T-helper 1 cell treated with Interleukin-12 subunit alpha and Interleukin-12 subunit beta and Interleukin-4 antibody, amounts not matched to agents 30 μg/mL and 1 μg/mL, for 36 hours (primary cell): ENCODE results near the gene RAET1L.
"Not testable (repeated sequence)": the region's sequence is repeated elsewhere in the genome, so short reads cannot be mapped to it uniquely, and the experiment has no call there.

Experiments
- H3K27ac Mint-ChIP-seq: one replicate; pipeline ENCODE4 v1.8.0; 2021; ENCODE audit warnings: mild to moderate bottlenecking, mixed read lengths
- H3K27me3 Mint-ChIP-seq: one replicate; pipeline ENCODE4 v1.8.0; 2021; ENCODE audit warnings: low read depth, mixed read lengths
- H3K36me3 Mint-ChIP-seq: one replicate; pipeline ENCODE4 v1.8.0; 2021; ENCODE audit warnings: low read depth, mixed read lengths
- H3K4me1 Mint-ChIP-seq: one replicate; pipeline ENCODE4 v1.8.0; 2021; ENCODE audit warnings: low read depth, mixed read lengths
- H3K4me3 Mint-ChIP-seq: one replicate; pipeline ENCODE4 v1.8.0; 2021; ENCODE audit warnings: mild to moderate bottlenecking, moderate library complexity, mixed read lengths
- H3K9me3 Mint-ChIP-seq: one replicate; pipeline ENCODE4 v1.8.0; 2021; ENCODE audit warnings: mixed read lengths

The RAET1L gene

DNA sequence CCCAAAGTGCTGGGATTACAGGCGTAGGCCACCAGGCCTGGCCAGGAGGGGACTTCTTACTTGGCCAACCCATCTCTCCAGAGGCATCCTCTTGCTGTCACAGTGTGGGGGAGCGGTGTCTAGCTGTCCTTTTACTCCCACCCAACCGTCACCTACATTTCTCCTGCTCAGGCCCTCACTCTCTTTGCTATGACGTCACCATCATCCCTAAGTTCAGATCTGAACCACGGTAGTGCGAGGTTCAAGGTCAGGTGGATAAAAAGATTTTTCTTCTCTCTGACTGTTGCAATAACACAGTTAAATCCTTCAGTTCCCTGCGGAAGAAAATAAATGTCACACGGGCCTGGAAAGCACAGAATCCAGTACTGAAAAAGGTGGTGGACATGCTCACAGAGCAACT lies 7.3 kb upstream of the RAET1L start:
- Mint-ChIP-seq H3K4me3 (no peak overlapping the region), H3K36me3 (no peaks in the 10 kb centered on the region), H3K27ac (no peak overlapping the region), H3K27me3 (peaks cover 82% of the 10 kb centered on the region), H3K4me1 (peaks cover 6% of the 10 kb centered on the region), H3K9me3 (no peaks in the 10 kb centered on the region)

DNA sequence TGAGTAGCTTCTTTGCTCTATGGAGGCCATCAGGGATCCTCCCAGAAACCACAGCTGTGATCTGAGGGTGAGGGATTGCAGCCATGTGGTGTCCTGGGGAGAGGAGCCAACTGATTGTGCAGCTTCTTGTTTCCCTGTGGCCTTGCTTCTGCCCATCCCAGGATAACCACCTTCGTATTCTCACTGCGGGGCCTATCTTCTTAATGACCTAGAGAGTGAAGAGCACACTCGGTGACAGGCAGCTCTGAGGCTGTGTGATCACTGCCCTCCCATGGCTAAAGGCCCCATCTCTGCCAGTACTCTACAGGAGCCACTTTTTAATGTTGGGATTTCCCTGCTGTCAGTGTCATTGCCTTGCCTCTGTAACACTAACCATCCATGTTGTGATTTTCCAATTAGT lies 5.3 kb upstream of the RAET1L start:
- H3K4me3 Mint-ChIP-seq: no peak overlapping the region
- no peaks in the 10 kb centered on the region for H3K36me3 Mint-ChIP-seq
- no peak overlapping the region for H3K27ac Mint-ChIP-seq
- no peaks in the 10 kb centered on the region for H3K4me1 Mint-ChIP-seq
- peaks cover 80% of the 10 kb centered on the region for H3K27me3 Mint-ChIP-seq
- H3K9me3 Mint-ChIP-seq: no peaks in the 10 kb centered on the region

DNA sequence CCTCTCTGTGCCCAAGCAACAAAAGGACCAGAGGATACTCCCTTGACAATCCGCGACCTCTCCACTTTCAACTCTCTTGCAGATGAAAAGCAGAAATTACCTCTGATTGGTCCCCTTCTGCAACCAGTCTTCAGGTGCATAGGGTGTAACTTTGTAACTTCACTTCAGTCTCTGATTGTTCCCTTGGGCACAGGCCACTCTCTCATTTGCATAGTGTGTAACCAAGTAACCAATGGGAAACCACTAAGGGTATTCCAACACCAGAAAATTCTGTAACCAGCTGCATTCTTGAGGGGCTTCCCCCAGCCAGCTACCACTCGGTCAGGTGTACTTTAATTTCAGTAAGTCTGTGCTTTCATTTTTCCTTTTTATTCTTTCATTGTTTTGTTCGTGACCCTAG lies 4.4 kb upstream of the RAET1L start:
- Mint-ChIP-seq H3K4me3 (no peak overlapping the region), H3K4me1 (peaks cover 5% of the 10 kb centered on the region)

DNA sequence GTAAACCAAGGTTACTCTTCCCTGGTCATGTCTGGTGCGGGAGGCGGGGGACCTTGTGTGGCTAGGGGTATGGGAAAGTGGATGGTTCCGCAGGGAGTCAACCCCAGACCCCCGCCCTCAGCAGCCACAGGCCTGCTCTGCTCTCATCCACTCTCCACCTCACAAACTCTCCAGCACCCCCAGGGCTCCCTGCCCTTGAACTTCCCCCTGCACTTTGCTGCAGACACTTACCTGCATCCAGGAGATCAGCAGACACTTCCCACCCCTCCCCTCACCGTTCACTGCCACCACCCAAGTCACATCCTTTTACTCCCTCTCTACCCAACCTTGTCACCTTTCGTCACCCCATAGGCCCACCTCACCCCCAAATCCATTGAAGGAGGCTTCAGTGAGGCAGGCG lies 3.9 kb upstream of the RAET1L start:
- no peaks in the 10 kb centered on the region for H3K36me3 Mint-ChIP-seq
- no peak overlapping the region for H3K27ac Mint-ChIP-seq
- H3K4me1 Mint-ChIP-seq: peaks cover 5% of the 10 kb centered on the region
- H3K4me3 Mint-ChIP-seq: no peak overlapping the region
- peaks cover 80% of the 10 kb centered on the region for H3K27me3 Mint-ChIP-seq
- no peaks in the 10 kb centered on the region for H3K9me3 Mint-ChIP-seq

More for the DNA sequence above, 4.4 kb upstream of the RAET1L start:
- H3K27ac Mint-ChIP-seq: no peak overlapping the region
- peaks cover 80% of the 10 kb centered on the region for H3K27me3 Mint-ChIP-seq
- no peaks in the 10 kb centered on the region for H3K9me3 Mint-ChIP-seq
- H3K36me3 Mint-ChIP-seq: no peaks in the 10 kb centered on the region

DNA sequence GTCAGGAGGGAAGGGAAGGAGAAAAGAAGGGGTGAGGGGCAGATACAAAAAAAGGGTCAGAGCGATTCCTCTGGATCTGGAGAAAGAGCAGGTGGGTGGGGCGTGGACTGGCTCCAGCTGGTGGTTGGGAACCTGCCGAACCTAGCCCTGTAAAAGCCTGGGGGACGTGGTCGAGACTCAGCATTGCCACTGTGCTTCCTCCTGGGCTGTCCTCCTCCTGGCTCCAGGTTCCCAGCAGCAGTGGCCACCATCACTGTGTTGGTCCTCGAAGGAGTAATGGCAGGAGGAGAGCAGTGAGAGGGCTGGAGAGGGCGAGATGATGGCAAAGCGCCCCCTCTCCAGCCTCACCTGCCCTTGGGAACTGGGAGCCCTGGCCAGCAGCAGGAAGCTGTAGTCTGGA lies 3.5 kb upstream of the RAET1L start:
- peaks cover 81% of the 10 kb centered on the region for H3K27me3 Mint-ChIP-seq

GRCh38 chr6:150027806-150028565 lies 2.7 kb upstream of the RAET1L start:
- H3K27ac Mint-ChIP-seq: no peak overlapping the region
- H3K4me1 Mint-ChIP-seq: peaks cover 5% of the 10 kb centered on the region
- H3K4me3 Mint-ChIP-seq: no peak overlapping the region
- no peaks in the 10 kb centered on the region for H3K9me3 Mint-ChIP-seq
- H3K36me3 Mint-ChIP-seq: no peaks in the 10 kb centered on the region
- H3K27me3 Mint-ChIP-seq: peaks cover 81% of the 10 kb centered on the region

More for the DNA sequence above, 3.5 kb upstream of the RAET1L start:
- H3K27ac Mint-ChIP-seq: no peak overlapping the region
- no peak overlapping the region for H3K4me3 Mint-ChIP-seq
- no peaks in the 10 kb centered on the region for H3K9me3 Mint-ChIP-seq
- no peaks in the 10 kb centered on the region for H3K36me3 Mint-ChIP-seq
- H3K4me1 Mint-ChIP-seq: peaks cover 5% of the 10 kb centered on the region

DNA sequence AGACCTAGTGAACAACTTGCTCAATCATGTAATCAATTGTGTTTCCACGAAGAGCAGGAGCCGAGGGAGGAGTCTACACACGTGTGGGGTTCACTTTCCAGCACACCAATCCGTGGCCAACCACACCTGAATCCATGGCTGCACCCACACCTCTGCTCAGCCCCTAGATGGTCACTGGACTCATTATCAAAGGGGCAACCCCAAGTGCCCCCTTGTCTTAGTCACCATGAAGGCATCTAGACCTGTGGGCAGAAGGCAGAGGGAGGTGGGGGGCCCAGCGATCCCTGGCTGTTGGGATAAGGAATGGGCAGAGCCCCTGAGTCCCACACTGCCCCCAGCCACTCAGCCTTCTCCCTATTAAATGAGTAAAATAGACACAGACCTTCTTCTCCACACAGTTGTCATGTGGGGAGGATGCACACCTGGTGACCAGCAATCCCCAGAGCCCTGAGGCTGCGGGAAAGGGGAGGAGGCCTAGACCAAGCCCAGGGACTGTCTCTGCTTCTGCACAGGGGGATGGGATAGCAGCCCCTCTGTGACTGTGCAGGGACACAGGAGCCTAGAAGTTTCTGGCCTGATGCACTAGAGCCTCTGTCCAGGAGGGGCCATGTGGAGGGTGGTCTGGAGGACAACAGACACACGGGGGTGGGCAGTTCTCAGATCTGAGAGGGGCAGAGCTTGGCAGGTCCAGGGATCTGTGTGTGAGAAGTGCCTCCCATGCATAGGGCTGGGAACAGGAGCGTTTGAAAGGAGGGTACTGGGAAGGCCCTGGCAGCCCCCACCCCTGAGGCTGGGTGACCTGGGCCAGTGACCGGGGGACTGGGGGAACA lies 1.9 kb upstream of the RAET1L start:
- Mint-ChIP-seq H3K27me3 (peaks cover 79% of the 10 kb centered on the region), H3K27ac (no peak overlapping the region), H3K4me1 (peaks cover 5% of the 10 kb centered on the region), H3K4me3 (no peak overlapping the region), H3K36me3 (no peaks in the 10 kb centered on the region), H3K9me3 (no peaks in the 10 kb centered on the region)

DNA sequence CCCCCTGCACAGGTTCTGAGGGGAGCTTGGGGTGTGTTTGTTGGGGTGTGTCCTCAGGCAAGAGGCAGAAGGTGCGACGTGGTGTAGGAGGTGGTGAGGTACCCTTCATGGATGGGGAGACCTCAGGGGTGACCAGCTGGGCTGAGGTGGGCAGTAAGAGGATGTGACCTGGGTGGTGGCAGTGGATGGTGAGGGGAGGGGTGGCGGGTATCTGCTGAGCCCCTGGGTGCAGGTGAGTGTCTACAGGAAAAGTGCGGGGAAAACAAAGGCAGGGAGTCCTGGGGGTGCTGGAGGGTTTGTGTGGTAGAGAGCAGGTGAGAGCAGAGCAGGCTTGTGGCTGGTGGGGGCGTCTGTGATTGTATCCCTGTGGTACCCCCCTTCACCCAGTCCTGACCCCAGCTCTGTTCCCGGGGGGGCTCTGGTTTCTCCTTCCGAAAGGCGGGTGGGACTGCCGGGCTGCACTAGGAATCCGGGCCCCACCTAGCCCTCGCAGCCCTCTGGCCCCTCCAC lies 631 bp downstream of the RAET1L start:
- no peak overlapping the region for H3K27ac Mint-ChIP-seq
- H3K36me3 Mint-ChIP-seq: no peaks in the 10 kb centered on the region
- H3K4me1 Mint-ChIP-seq: peaks cover 5% of the 10 kb centered on the region
- H3K4me3 Mint-ChIP-seq: no peak overlapping the region
- no peaks in the 10 kb centered on the region for H3K9me3 Mint-ChIP-seq
- peaks cover 73% of the 10 kb centered on the region for H3K27me3 Mint-ChIP-seq

- not testable (repeated sequence) for H3K4me1 Mint-ChIP-seq, H3K4me3 Mint-ChIP-seq, H3K27ac Mint-ChIP-seq, H3K36me3 Mint-ChIP-seq, H3K9me3 Mint-ChIP-seq
- H3K27me3 Mint-ChIP-seq: peaks cover 70% of the 10 kb centered on the region
These were observed 1.3 kb downstream of the RAET1L start for GRCh38 chr6:150024021-150024420.

DNA sequence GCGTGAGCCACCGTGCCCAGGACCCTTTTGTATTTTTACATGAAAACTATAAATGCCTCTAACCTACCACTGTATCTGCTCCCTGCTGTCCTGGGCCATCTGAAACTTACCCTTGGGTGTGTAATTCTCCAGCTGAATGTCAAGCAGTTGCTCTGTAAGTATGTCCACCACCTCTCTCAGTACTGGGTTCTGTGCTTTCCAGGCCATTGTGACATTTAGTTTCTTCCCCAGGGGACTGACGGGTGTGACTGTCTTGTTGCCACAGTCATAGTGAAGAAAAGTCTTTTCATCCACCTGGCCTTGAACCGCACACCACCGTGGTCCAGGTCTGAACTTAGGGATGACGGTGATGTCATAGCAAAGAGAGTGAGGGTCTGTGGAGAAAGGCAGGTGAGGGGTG lies 3.5 kb downstream of the RAET1L start:
- H3K9me3 Mint-ChIP-seq, H3K4me3 Mint-ChIP-seq, H3K27ac Mint-ChIP-seq, H3K4me1 Mint-ChIP-seq, H3K36me3 Mint-ChIP-seq: not testable (repeated sequence)
- H3K27me3 Mint-ChIP-seq: peaks cover 73% of the 10 kb centered on the region

GRCh38 chr6:150018846-150019580 lies 6.3 kb downstream of the RAET1L start:
- Mint-ChIP-seq H3K27ac (no peak overlapping the region), H3K4me3 (no peak overlapping the region), H3K9me3 (no peaks in the 10 kb centered on the region), H3K27me3 (peaks cover 69% of the 10 kb centered on the region), H3K4me1 (peaks cover 11% of the 10 kb centered on the region), H3K36me3 (no peaks in the 10 kb centered on the region)

- Mint-ChIP-seq H3K4me1 (peaks cover 15% of the 10 kb centered on the region), H3K27me3 (peaks cover 74% of the 10 kb centered on the region), H3K27ac (peak overlapping the region; percentile 65)
- not testable (repeated sequence) for H3K4me3 Mint-ChIP-seq, H3K36me3 Mint-ChIP-seq, H3K9me3 Mint-ChIP-seq
These were observed 8.2 kb downstream of the RAET1L start for GRCh38 chr6:150017186-150017521.

DNA sequence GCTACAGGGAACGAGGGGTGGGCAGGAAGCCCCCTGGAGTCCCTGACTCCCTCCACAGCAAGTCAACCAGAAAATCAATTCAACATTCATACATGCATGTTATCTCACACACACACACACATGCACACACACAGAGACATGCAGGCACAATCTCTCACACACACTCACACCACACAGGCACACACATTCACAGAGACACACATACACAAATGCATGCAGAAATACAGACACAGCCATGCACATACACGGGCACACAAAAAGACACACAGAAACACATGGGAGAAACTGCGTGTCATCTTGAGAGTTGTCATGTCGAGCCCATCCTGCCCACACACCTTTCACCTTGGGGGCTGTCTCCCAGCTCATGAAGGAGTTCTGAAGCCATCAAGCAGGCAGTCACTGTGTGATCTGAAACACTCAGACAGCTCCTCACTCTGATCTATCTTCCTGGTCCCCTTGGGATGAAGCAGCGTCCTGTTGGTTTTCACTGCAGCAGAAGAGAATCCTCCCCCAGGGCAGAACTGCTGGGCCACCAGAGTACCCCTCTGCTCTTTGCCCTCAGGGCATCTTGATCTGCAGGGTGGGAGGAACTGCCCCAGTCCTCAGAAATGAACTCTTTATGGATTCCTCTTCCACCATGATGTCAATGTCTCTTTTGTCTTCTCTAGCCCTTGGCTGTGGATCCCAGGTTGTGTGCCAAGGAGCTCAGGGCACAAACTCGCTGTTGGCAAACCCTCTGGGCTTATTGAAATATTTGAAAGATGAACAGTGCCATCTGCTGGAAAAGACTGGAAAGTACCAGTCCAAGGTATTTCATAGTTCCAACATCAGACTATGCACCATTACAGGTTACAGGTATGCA lies 8.8 kb downstream of the RAET1L start:
- no peak overlapping the region for H3K4me3 Mint-ChIP-seq
- H3K4me1 Mint-ChIP-seq: peaks cover 15% of the 10 kb centered on the region
- peak overlapping the region; percentile 65 for H3K27ac Mint-ChIP-seq
- no peaks in the 10 kb centered on the region for H3K36me3 Mint-ChIP-seq
- peaks cover 78% of the 10 kb centered on the region for H3K27me3 Mint-ChIP-seq
- H3K9me3 Mint-ChIP-seq: no peaks in the 10 kb centered on the region
